ENCODE data around the gene LINS1.

Gene LINS1

GRCh38 chr15:100544946-100545345 lies 57.0 kb downstream of the LINS1 start:
- no peak for DNase-seq

GRCh38 chr15:100544338-100544841 lies 57.6 kb downstream of the LINS1 start:
- DNase-seq = no peak

GRCh38 chr15:100542290-100542689 lies 59.7 kb downstream of the LINS1 start:
- DNase-seq = no peak

GRCh38 chr15:100537331-100537730 lies 64.7 kb downstream of the LINS1 start:
- peak; percentile 6 for DNase-seq

GRCh38 chr15:100536733-100537132 lies 65.3 kb downstream of the LINS1 start:
- no peak for DNase-seq

- DNase-seq = no peak
Measured at GRCh38 chr15:100533886-100534285, 68.1 kb downstream of the LINS1 start.

- no peak for DNase-seq
Measured at GRCh38 chr15:100531823-100532327, 70.1 kb downstream of the LINS1 start.

- no peak for DNase-seq
Measured at GRCh38 chr15:100531204-100531603, 70.8 kb downstream of the LINS1 start.

- no peak for DNase-seq
Measured at GRCh38 chr15:100529556-100529955, 72.4 kb downstream of the LINS1 start.

GRCh38 chr15:100528833-100529428 lies 73.1 kb downstream of the LINS1 start, which contains the start of gene CERS3:
CERS3 (minus strand) TSS chr15:100528950; CDS start chr15:100501849, 27,101 bp downstream.
- no peak for DNase-seq

GRCh38 chr15:100526027-100526481 lies 75.9 kb downstream of the LINS1 start:
- no peak for DNase-seq

GRCh38 chr15:100525436-100525835 lies 76.5 kb downstream of the LINS1 start:
- no peak for DNase-seq

GRCh38 chr15:100524326-100524725 lies 77.7 kb downstream of the LINS1 start:
- DNase-seq = no peak

GRCh38 chr15:100521907-100522306 lies 80.1 kb downstream of the LINS1 start:
- no peak for DNase-seq

GRCh38 chr15:100520132-100520921 lies 81.7 kb downstream of the LINS1 start:
- no peak for DNase-seq

GRCh38 chr15:100517846-100518245 lies 84.1 kb downstream of the LINS1 start:
- DNase-seq = no peak

All from hematopoietic multipotent progenitor cell treated with erythropoietin and hydrocortisone succinate and interleukin-3 and kit ligand, for 8 days (in vitro differentiated cells).